GM19455 (cell line): ENCODE results near the gene STT3B.

Experiments
- ATAC-seq: cut with Tn5 transposase; IDR thresholded peaks from one replicate; pipeline ENCODE4 v1.9.1; 2021; ENCODE audit not compliant: unreplicated experiment

Gene STT3B

GRCh38 chr3:31636694-31637442, 104.1 kb downstream of the STT3B start:
- no peak for ATAC-seq

DNA sequence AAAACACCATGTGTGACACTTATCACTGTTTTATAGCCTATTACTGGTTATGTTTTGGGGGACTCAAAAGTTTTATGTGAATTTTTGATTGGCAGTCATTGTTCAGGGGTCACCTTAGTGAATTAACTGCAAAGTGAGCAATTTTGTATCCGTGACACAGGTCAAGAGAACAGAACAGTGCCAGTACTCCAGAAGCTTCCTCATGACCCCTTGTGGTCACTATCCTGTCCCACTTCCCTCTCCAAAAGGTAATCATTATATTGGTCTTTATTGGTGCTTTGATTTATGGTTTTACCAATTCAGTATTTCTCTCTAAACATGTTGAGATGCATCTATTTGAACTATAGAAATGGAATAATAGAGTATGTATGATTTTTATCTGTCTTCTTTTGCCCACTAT, 107.1 kb downstream of the STT3B start:
- no peak for ATAC-seq

DNA sequence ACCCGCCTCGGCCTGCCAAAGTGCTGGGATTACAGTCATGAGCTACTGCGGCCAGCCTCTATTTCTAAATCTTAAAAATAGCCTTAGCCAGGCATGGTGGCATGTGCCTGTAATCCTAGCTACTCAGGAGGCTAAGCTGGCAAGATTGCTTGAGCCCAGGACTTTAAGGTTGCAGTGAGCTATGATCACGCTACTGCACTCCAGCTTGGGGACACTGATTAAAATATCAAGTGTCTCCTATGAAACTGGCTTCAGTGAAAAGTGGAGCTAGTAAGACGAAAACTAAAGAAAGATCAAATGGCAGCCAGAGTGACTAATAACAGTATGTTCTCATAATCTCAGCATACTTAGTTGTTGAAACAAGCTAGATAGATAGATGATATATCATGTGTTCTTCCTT, 112.5 kb downstream of the STT3B start:
- ATAC-seq: no peak

- no peak for ATAC-seq
Measured at GRCh38 chr3:31648286-31648968, 115.7 kb downstream of the STT3B start.

GRCh38 chr3:31652296-31652695, 119.6 kb downstream of the STT3B start:
- ATAC-seq: no peak

DNA sequence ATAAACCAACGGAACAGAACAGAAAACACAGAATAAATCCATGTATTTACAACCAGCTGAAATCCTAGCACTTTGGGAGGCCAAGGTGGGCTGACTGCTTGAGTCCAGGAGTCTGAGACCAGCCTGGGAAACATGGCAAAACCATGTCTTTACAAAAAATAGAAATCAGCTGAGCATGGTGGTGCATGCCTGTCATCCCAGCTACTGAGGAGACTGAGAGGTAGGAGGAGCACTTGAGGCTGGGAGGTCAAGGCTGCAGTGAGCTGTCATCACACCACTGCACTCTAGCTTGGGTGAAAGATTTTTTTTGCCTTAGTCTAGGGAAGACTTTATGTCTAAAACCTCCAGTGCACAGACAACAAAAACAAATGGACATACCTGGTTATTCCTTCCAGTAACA, 120.7 kb downstream of the STT3B start:
- ATAC-seq: no peak

DNA sequence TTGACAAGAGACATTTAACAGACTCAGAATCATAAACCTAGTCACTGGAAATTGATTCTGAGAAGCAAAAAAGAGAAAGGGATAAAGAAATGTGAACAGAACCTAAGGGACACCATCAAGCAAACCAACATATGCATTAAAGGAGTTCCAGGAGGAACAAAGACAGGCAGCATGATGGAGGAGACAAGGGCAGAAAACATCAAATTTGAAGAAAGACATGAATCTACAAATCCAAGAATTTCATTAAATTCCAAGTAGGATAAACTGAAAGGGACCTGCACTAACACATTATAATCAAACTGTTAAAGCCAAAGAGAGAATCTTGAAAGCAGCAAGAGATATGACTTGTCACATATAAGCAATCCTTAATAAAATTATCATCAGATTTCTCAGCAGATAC, 122.3 kb downstream of the STT3B start:
- ATAC-seq: no peak

DNA sequence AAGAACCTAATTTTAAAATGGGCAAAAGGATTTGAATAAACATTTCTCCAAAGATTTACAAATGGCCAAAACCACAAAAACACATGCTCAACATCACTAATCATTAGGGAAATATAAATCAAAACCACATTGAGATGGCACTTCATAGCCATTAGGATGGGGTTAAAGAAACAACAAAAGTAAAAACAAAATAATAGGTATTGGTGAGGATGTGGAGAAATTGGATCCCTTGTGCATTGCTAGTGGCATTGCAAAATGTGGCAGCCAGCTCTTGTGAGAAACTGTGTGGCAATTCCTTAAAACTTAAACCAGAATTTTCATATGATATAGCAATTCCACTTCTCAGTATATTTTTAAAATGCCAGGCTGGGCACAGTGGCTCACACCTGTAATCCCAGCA, 126.5 kb downstream of the STT3B start:
- no peak for ATAC-seq

DNA sequence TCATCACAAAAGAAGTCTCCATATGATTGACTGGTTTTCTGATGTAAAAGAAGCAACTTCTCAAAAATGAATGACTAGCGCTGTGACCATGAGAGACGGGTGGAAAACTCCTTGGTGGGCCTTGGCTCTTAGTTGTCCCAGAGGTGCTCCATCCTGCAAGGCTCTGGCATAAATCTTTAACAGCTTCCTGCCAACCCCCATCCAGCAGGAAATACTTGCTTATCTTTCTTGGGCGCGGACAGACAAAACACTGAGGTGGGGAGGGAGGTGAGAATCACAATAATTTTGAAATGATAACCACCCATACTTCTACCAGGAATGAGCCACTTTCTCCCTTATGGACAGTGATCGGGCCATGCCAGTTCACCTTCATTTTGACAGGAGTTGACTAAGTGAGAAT, 128.6 kb downstream of the STT3B start:
- no peak for ATAC-seq

- ATAC-seq: no peak
Measured at GRCh38 chr3:31661993-31662670, 129.4 kb downstream of the STT3B start.

- no peak for ATAC-seq
Measured at GRCh38 chr3:31664031-31664430, 131.3 kb downstream of the STT3B start.

- no peak for ATAC-seq
Measured at GRCh38 chr3:31667582-31667981, 134.9 kb downstream of the STT3B start.

DNA sequence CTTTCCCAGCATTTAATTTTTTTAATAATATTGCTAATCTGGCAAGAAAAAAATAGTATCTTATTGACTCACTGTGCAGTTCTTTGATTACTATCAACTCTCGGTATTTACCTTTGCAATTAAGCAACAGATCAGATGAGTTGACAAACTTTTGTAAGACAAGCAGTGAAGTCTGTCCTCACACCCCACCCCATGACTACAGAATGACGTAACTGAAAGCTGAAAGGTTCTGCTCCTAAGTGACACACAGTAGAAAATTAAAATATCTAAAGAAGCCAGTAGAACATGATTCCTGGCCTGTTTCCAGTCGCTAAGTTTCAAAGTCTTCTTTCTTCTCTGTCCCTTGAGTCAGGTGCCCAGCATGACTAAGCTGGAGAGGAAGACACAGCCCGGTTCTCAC, 135.5 kb downstream of the STT3B start:
- no peak for ATAC-seq

DNA sequence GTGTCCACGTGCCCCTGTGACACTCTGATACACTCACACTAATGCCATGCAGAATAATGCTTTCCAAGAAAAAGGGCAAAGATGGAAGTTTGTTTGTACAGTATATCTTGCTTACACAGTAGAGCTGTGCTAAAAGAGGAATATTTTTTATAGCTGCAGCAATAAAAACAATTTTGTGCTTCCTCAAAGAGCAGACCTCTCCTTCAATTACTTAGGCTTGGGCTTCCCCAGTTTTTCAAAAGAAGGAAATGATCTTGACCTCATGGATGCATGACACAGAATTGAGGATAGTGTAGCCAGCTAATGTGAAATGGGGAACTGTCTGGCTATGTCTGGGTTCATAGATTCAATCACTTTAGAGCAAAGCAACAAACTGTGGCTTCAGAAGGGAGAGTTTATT, 137.4 kb downstream of the STT3B start:
- ATAC-seq: no peak

- no peak for ATAC-seq
Measured at GRCh38 chr3:31670722-31671121, 138.0 kb downstream of the STT3B start.

DNA sequence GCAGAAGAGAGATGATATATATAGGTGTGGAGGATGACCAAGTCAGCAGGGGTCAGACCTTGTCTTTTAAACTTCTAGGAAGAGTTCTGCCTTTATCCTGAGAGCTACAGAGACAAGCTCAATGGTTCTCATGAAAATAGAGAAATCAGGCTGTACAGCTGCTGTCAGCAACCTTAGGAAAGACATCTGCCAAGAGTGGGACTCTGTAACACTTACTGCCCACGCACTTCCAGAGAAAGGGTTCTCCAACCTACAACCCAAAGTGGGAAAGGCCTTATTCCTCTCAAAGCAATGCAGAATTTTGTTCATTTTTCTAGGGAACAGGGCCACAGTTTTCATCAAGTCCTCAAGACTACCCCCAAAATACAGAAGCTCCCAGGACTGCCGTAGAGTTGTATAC, 138.7 kb downstream of the STT3B start:
- no peak for ATAC-seq

GRCh38 chr3:31671976-31672375, 139.3 kb downstream of the STT3B start:
- ATAC-seq: no peak

DNA sequence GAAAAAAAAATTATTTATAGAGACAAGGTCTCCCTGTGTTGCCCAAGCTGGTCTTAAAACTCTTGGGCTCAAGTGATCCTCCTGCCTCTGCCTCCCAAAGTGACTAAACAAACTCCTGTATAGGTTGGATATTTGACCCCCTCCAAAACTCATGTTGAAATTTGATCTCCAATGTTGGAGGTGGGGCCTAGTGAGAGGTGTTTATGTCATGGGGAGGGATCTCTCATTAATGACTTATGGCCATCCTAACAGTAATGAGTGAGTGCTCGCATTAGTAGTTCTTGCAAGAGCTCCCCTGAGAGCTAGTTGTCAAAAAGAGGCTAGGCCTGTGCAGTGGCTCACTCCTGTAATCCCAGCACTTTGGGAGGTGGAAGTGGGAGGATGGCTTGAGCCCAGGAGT, 141.2 kb downstream of the STT3B start:
- no peak for ATAC-seq

GRCh38 chr3:31676556-31676955, 143.8 kb downstream of the STT3B start:
- ATAC-seq: no peak

GRCh38 chr3:31680072-31680870, 147.5 kb downstream of the STT3B start:
- ATAC-seq: no peak
